Suprapubic skin (tissue), 3 donors: ENCODE measurements around the gene NOXO1.

Experiments used
- CTCF ChIP-seq, 2 donors: fragments of 200-600 bp in 1 of 2; fragments of 450-650 bp in 1 of 2; sonication (generic) in 1 of 2; IDR thresholded peaks; one replicate each; pipeline ENCODE4 v1.5.1; 2016 to 2019; ENCODE audit warnings: antibody characterized with exemption in 2 of 2, mild to moderate bottlenecking in 1 of 2, moderate library complexity in 1 of 2
- POLR2AphosphoS5 ChIP-seq, 3 donors: sonication (generic); formaldehyde crosslinking; IDR thresholded peaks; one replicate each; pipeline ENCODE4 v1.6.1; 2017; ENCODE audit warnings: antibody characterized with exemption in 3 of 3

- TF ChIP-seq CTCF (IDR thresholded peaks at IDR 0.05), result no peak
- TF ChIP-seq POLR2AphosphoS5 (IDR thresholded peaks at IDR 0.05), result no peak
These were observed 48.9 kb downstream of the NOXO1 start for GRCh38 chr16:1932050-1933028.
